AG04450 (cell line): Measurements from ENCODE around the gene LIPG. TPM values are rescaled to one million over a fixed set of nuclear protein-coding genes. Genes with fewer than 3 reads are reported as not detected.

Experiments used
- CTCF ChIA-PET: fragments of 300-600, 350-600 bp; formaldehyde crosslinking; extraction: SDS; loops from one replicate; lab custom pipeline; 2022; ENCODE audit warnings: antibody characterized with exemption, inconsistent platforms; lab: Charles Lee
- POLR2A ChIA-PET: fragments of 350-600 bp; formaldehyde crosslinking; extraction: SDS; loops from one replicate; lab custom pipeline; 2021; ENCODE audit warnings: antibody characterized with exemption, inconsistent platforms; lab: Yijun Ruan, JAX
- DNase-seq: peaks from one replicate; pipeline ENCODE4 v3.0.0-alpha.2; 2011; ENCODE audit warnings: low read depth, low spot score
- H3K27ac ChIP-seq: one replicate; pipeline ENCODE4 v1.5.1; 2012; ENCODE audit warnings: low read depth, low read length, control low read depth
- H3K27me3 ChIP-seq: one replicate; pipeline ENCODE4 v1.6.0; 2012; ENCODE audit warnings: low read length; ENCODE audit not compliant: control insufficient read depth, insufficient read depth
- H3K4me3 ChIP-seq: 2 replicates; pipeline ENCODE4 v1.5.1; 2011; ENCODE audit warnings: mild to moderate bottlenecking, low read depth, low read length, control low read depth
- H3K9me3 ChIP-seq: 2 replicates; pipeline ENCODE4 v1.5.1; 2012; ENCODE audit warnings: low read length; ENCODE audit not compliant: control insufficient read depth, insufficient read depth
- CTCF ChIP-seq: IDR thresholded peaks from 2 replicates; pipeline ENCODE4 v1.5.1; 2011; ENCODE audit warnings: low read depth, low read length, control low read depth, inconsistent platforms
- polyA plus RNA-seq: library from polyadenylated mRNA; depleted of rRNA; stranded (reverse); fragments of >200 nt; gene quantifications from 2 replicates; pipeline ENCODE4 v1.2.3, GENCODE V29; 2011

LIPG gene
- polyA plus RNA-seq, 1 experiment = 0.19 TPM

- ChIA-PET CTCF (no interaction called here), POLR2A (no interaction called here)
- TF ChIP-seq CTCF = no peak
- Histone ChIP-seq H3K9me3 (no peaks in the 10 kb centered on the region; the same call in 1 of the 2 replicates), H3K4me3 (no peak overlapping the region), H3K27me3 (peaks cover 47% of the 10 kb centered on the region), H3K27ac (no peak overlapping the region)
- no peak for DNase-seq
These were observed 57.9 kb downstream of the LIPG start for GRCh38 chr18:49619801-49620200.

DNA sequence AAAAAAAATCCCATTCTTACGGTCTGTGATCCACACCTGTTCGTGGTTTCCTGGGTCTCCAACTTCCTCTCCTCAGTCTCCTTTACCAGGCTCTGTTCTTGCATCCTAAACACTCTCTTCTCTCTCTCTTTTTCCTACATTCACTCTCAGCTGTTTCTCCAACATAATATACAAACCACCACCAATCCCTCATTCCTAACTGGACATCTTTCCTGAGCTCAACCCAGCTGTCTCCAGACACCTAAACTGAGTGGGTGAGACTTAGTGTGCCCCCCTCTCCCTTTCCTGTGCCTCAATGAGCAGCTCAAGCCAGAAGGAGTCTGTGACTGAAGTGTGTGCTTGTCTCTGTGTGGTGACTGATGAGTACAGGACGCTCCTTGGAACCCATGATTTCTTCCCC, 59.4 kb downstream of the LIPG start:
- Histone ChIP-seq H3K27ac (no peak overlapping the region), H3K4me3 (no peak overlapping the region), H3K9me3 (no peaks in the 10 kb centered on the region; the same call in 1 of the 2 replicates), H3K27me3 (peaks cover 39% of the 10 kb centered on the region)
- ChIA-PET POLR2A (no interaction called here), CTCF (no interaction called here)
- no peak for TF ChIP-seq CTCF
- DNase-seq = no peak

DNA sequence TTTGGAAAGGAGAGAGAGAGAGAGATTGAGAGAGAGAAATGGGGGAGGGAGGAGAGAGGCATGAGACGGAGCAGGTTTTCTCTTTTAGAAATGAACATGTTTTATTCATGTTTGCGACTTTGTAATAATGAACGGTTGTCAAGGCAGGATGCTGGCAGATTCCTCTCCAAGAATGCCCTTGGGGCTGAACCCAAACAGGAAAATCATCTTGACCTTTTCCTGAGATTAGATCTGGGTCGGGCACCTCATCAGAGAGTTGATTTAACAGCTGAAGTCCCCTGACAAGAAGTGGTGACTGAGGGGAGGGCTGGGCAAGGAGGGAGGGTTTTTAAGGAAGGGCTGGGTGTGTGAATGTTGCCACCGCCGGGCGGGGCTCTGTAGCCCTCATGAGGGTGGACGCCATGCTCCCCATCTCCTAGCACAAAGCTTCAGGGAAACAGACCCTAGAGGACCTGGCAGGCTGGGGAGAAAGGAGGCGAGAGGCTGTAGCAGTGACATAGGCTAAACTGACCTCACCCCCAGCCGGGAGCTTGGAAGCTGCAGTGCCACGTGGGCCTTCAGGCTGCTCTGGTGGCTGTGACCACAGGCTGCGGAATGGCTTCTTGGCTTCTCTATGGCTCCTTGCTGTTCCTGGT, 60.0 kb downstream of the LIPG start:
- no peaks in the 10 kb centered on the region; the same call in 1 of the 2 replicates for H3K9me3 ChIP-seq
- CTCF ChIA-PET = no interaction called here
- peaks cover 39% of the 10 kb centered on the region for H3K27me3 ChIP-seq
- POLR2A ChIA-PET = no interaction called here
- H3K4me3 ChIP-seq = no peak overlapping the region
- no peak for DNase-seq
- H3K27ac ChIP-seq = no peak overlapping the region
- TF ChIP-seq CTCF = no peak

- CTCF ChIA-PET = no interaction called here
- H3K9me3 ChIP-seq = no peaks in the 10 kb centered on the region; the same call in 1 of the 2 replicates
These were observed 61.7 kb downstream of the LIPG start for GRCh38 chr18:49623571-49623970.

More at GRCh38 chr18:49623571-49623970, 61.7 kb downstream of the LIPG start:
- POLR2A ChIA-PET = no interaction called here
- no peak for DNase-seq
- H3K4me3 ChIP-seq = no peak overlapping the region
- no peak for TF ChIP-seq CTCF
- no peak overlapping the region for H3K27ac ChIP-seq
- H3K27me3 ChIP-seq = peaks cover 51% of the 10 kb centered on the region
